Keratinocyte (primary cell): ENCODE data around the gene SMTN.

ENCODE experiments used
- CTCF ChIP-seq, 3 experiments: IDR thresholded peaks in 1 of 3; conservative IDR thresholded peaks in 1 of 3; optimal IDR thresholded peaks in 1 of 3; 2 replicates in 2 of 3; 3 replicates in 1 of 3; pipeline versions ENCODE3 to v1.5.1; 2011; ENCODE audit warnings: low read length in 3 of 3, mild to moderate bottlenecking in 3 of 3, moderate library complexity in 2 of 3, control low read depth in 1 of 3, inconsistent platforms in 1 of 3; ENCODE audit not compliant: insufficient read depth in 2 of 3; ENCODE audit errors: extremely low read depth in 1 of 3
- EZH2 ChIP-seq: IDR thresholded peaks from one replicate; pipeline ENCODE4 v1.6.1; 2012; ENCODE audit warnings: inconsistent platforms, mild to moderate bottlenecking, low read length, moderate library complexity

- TF ChIP-seq CTCF (optimal IDR thresholded peaks at IDR 0.05 in 1 of 3, IDR thresholded peaks at IDR 0.05 in 1 of 3, conservative IDR thresholded peaks at IDR 0.05 in 1 of 3; ENCODE audit: extremely low read depth in 1 of 3, insufficient read depth in 2 of 3, low read length in 3 of 3): no peak
- no peak for TF ChIP-seq EZH2
These were observed 34.4 kb upstream of the SMTN start for GRCh38 chr22:31046539-31047226.
